ENCODE measurements around the gene AUTS2.

AUTS2 gene

DNA sequence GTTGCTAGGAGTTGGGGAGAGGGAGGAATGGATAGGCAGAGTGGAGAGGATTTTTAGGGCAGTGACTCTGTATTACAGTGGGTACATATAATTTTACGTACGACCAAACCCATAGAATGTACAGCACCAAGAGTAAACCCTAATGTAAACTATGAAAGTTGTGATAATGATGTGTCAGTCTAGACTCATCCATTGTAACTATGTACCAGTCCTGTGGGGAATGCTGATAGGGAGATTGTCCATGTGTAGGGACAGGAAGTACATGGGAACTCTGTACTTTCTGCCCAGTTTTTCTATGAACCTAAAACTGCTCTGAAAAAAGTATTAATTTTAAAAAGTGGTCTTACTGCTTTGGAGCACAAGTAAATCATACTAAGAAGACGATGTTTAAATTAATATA is 441.8 kb downstream of the AUTS2 start:
- no peak for TF ChIP-seq SPI1 (IDR thresholded peaks at IDR 0.05; ENCODE audit: borderline replicate concordance, low read depth)
- TF ChIP-seq, protein P1, sequence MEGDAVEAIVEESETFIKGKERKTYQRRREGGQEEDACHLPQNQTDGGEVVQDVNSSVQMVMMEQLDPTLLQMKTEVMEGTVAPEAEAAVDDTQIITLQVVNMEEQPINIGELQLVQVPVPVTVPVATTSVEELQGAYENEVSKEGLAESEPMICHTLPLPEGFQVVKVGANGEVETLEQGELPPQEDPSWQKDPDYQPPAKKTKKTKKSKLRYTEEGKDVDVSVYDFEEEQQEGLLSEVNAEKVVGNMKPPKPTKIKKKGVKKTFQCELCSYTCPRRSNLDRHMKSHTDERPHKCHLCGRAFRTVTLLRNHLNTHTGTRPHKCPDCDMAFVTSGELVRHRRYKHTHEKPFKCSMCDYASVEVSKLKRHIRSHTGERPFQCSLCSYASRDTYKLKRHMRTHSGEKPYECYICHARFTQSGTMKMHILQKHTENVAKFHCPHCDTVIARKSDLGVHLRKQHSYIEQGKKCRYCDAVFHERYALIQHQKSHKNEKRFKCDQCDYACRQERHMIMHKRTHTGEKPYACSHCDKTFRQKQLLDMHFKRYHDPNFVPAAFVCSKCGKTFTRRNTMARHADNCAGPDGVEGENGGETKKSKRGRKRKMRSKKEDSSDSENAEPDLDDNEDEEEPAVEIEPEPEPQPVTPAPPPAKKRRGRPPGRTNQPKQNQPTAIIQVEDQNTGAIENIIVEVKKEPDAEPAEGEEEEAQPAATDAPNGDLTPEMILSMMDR (IDR thresholded peaks at IDR 0.05; ENCODE audit: insufficient read depth, low read length): no peak
- TF ChIP-seq GABPA (IDR thresholded peaks at IDR 0.05; ENCODE audit: low read depth): no peak
- TF ChIP-seq, protein P2, sequence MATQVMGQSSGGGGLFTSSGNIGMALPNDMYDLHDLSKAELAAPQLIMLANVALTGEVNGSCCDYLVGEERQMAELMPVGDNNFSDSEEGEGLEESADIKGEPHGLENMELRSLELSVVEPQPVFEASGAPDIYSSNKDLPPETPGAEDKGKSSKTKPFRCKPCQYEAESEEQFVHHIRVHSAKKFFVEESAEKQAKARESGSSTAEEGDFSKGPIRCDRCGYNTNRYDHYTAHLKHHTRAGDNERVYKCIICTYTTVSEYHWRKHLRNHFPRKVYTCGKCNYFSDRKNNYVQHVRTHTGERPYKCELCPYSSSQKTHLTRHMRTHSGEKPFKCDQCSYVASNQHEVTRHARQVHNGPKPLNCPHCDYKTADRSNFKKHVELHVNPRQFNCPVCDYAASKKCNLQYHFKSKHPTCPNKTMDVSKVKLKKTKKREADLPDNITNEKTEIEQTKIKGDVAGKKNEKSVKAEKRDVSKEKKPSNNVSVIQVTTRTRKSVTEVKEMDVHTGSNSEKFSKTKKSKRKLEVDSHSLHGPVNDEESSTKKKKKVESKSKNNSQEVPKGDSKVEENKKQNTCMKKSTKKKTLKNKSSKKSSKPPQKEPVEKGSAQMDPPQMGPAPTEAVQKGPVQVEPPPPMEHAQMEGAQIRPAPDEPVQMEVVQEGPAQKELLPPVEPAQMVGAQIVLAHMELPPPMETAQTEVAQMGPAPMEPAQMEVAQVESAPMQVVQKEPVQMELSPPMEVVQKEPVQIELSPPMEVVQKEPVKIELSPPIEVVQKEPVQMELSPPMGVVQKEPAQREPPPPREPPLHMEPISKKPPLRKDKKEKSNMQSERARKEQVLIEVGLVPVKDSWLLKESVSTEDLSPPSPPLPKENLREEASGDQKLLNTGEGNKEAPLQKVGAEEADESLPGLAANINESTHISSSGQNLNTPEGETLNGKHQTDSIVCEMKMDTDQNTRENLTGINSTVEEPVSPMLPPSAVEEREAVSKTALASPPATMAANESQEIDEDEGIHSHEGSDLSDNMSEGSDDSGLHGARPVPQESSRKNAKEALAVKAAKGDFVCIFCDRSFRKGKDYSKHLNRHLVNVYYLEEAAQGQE (IDR thresholded peaks at IDR 0.05; ENCODE audit: insufficient replicate concordance, low read depth): no peak
- no peak for TF ChIP-seq POLR2AphosphoS5 (IDR thresholded peaks at IDR 0.05; ENCODE audit: low read depth)
- Histone ChIP-seq H3K27ac (replicated peaks) (no peak overlapping the region), H3K4me3 (replicated peaks; ENCODE audit: insufficient read depth, low read length) (no peak overlapping the region), H3K27me3 (ENCODE audit: insufficient read depth, poor library complexity, severe bottlenecking) (no peaks in the 10 kb centered on the region)
- DNase-seq (ENCODE audit: low read depth in 1 of 2, low spot score in 1 of 2): no peak

DNA sequence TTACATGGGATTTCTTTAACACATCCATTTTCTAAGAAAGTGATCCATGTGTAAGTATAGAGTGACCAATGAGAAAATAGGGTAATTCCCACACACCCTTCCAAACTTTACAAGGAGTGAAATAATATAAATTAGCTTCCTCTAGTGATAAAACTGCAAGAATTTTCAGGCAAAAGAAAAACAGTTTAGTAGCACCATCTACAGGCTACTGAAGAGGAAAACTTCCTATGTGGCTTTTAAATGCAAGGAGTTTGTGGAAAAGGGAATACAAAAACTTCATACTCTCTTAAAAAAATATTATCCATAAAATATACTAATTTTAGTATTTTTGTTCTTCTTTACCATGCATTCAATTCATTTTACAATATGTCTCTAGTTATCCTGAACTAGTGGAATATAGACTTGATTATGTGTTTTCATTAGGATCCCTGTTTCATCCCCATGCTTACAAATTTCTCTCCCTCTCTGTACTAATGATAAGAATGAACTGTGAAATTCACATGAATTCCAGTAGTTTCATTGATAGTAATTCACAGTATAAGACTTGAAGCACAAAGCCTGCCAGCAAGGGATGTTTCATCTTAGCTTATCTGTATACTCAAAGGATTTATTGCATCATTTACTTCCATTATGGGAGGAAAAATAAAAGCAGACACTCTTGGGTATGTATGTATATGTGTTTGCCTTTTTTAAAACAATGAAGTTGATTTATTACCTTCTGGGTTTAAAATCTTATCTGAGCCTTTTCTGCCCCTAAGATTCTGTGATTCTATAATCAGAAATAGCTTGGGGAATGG is 442.9 kb downstream of the AUTS2 start:
- no peaks in the 10 kb centered on the region for H3K27me3 ChIP-seq (ENCODE audit: insufficient read depth, poor library complexity, severe bottlenecking)
- no peak overlapping the region for H3K27ac ChIP-seq (replicated peaks)
- DNase-seq (ENCODE audit: low read depth in 1 of 2, low spot score in 1 of 2): no peak
- no peak overlapping the region for H3K4me3 ChIP-seq (replicated peaks; ENCODE audit: insufficient read depth, low read length)
- TF ChIP-seq SPI1 (IDR thresholded peaks at IDR 0.05; ENCODE audit: borderline replicate concordance, low read depth): no peak
- TF ChIP-seq, protein P1 (IDR thresholded peaks at IDR 0.05; ENCODE audit: insufficient read depth, low read length): no peak
- TF ChIP-seq, protein P2 (IDR thresholded peaks at IDR 0.05; ENCODE audit: insufficient replicate concordance, low read depth): no peak

DNA sequence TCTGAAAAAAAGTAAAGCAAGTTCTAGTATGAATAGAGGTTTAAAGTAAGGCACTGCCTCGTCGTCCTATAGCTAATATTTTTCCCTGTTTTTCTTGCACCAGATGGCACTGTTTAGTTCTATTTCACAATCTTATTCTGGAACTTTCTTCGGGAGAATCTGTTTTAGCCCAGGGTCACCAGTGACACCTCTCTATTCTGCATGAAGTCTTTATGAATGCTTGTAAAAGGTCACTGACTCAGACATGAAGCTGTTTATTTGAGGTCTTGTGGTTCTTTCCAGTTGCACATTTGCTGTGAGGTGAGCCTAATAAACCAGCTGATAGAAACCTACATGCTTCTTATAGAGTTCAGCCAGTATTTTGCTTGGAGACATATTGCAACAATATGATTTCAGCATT is 444.3 kb downstream of the AUTS2 start:
- no peak for DNase-seq (ENCODE audit: low read depth in 1 of 2, low spot score in 1 of 2)
- Histone ChIP-seq H3K4me3 (replicated peaks; ENCODE audit: insufficient read depth, low read length) (no peak overlapping the region), H3K27me3 (ENCODE audit: insufficient read depth, poor library complexity, severe bottlenecking) (no peaks in the 10 kb centered on the region), H3K27ac (replicated peaks) (no peak overlapping the region)
- TF ChIP-seq, protein P1 (IDR thresholded peaks at IDR 0.05; ENCODE audit: insufficient read depth, low read length): no peak

DNA sequence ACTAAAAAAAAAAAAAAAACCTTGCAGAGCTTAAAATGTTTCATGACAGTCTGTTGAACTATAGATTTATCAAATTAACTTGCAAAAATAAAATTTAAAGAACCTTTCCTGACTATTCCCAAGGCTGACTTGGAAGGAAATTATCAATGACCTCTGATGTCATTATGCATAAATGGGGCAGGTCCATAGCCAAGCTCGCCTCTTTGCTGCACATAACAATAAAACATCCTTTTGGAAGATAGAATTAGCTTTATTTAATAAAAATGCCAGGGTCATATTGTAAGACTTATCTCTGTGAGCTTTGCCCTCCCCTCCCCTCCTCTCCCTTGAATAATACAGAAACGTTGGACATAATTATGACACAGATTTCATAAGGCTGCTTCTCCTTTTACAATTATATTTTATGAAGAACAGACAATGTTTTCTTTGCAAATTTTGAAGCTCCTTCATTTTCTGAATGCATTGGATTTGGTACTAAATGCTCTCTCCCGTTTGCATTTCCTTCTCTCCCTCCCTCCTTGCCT is 444.8 kb downstream of the AUTS2 start:
- no peak for DNase-seq (ENCODE audit: low read depth in 1 of 2, low spot score in 1 of 2)
- no peak overlapping the region for H3K4me3 ChIP-seq (replicated peaks; ENCODE audit: insufficient read depth, low read length)
- H3K27me3 ChIP-seq (ENCODE audit: insufficient read depth, poor library complexity, severe bottlenecking): no peaks in the 10 kb centered on the region
- TF ChIP-seq GABPA (IDR thresholded peaks at IDR 0.05; ENCODE audit: low read depth) (no peak), SPI1 (IDR thresholded peaks at IDR 0.05; ENCODE audit: borderline replicate concordance, low read depth) (no peak), POLR2AphosphoS5 (IDR thresholded peaks at IDR 0.05; ENCODE audit: low read depth) (no peak)
- TF ChIP-seq, protein P1 (IDR thresholded peaks at IDR 0.05; ENCODE audit: insufficient read depth, low read length): no peak
- TF ChIP-seq, protein P2 (IDR thresholded peaks at IDR 0.05; ENCODE audit: insufficient replicate concordance, low read depth): no peak
- no peak overlapping the region for H3K27ac ChIP-seq (replicated peaks)

Measured in HL-60 (cell line).